SK-N-SH (cell line): ENCODE data around the gene SLC37A3. TPM values are rescaled to one million over a fixed set of nuclear protein-coding genes. Genes with fewer than 3 reads are reported as not detected.

Experiments
- CTCF ChIA-PET: fragments of 300-600, 350-600 bp; formaldehyde crosslinking; extraction: SDS; loops from one replicate; lab custom pipeline; 2021; lab: Yijun Ruan, JAX
- POLR2A ChIA-PET: fragments of 350-600 bp; sonication (Branson Sonifier 250); formaldehyde crosslinking; extraction: SDS; loops from one replicate; lab custom pipeline; 2020; ENCODE audit warnings: antibody characterized with exemption, inconsistent platforms; lab: Yijun Ruan, JAX
- DNase-seq: peaks from one replicate; pipeline ENCODE4 v3.0.0; 2012
- H2AFZ ChIP-seq: fragments of 200-600 bp; sonication (generic); 2 replicates; pipeline ENCODE4 v1.8.1; 2016; ENCODE audit warnings: antibody characterized with exemption, mild to moderate bottlenecking, low read depth
- H3F3A ChIP-seq: fragments of 200-600 bp; sonication (generic); replicated peaks from 2 replicates; pipeline ENCODE3; 2016; ENCODE audit warnings: antibody characterized with exemption, mild to moderate bottlenecking; ENCODE audit not compliant: insufficient read depth
- H3K27ac ChIP-seq, 2 experiments: fragments of 200-500 bp in 1 of 2; fragments of 200-600 bp in 1 of 2; sonication (Bioruptor generic) in 1 of 2; sonication (generic), shearing (Covaris generic) in 1 of 2; 2 replicates each; pipeline versions ENCODE4 v1.5.1 to v1.6.1; 2014 to 2016; ENCODE audit warnings: low read depth in 2 of 2, inconsistent platforms in 1 of 2, low read length in 1 of 2, mild to moderate bottlenecking in 1 of 2, mixed read lengths in 1 of 2
- H3K27me3 ChIP-seq: fragments of 200-600 bp; sonication (generic), shearing (Covaris generic); 2 replicates; pipeline ENCODE4 v1.6.1; 2016; ENCODE audit warnings: mixed run types; ENCODE audit not compliant: insufficient read depth
- H3K36me3 ChIP-seq, 2 experiments: fragments of 200-500 bp in 1 of 2; fragments of 200-600 bp in 1 of 2; sonication (Bioruptor generic) in 1 of 2; sonication (generic) in 1 of 2; replicated peaks in 1 of 2; 2 replicates each; pipeline versions ENCODE3 to v1.5.1; 2014 to 2016; ENCODE audit warnings: low read length in 1 of 2, mild to moderate bottlenecking in 1 of 2; ENCODE audit not compliant: insufficient read depth in 2 of 2, control insufficient read depth in 1 of 2
- H3K4me1 ChIP-seq, 2 experiments: fragments of 200-500 bp in 1 of 2; fragments of 200-600 bp in 1 of 2; sonication (Bioruptor generic) in 1 of 2; sonication (generic), shearing (Covaris generic) in 1 of 2; 2 replicates each; pipeline versions ENCODE4 v1.5.1 to v1.6.1; 2014 to 2016; ENCODE audit warnings: low read depth in 1 of 2, low read length in 1 of 2, mixed run types in 1 of 2; ENCODE audit not compliant: insufficient read depth in 2 of 2, control insufficient read depth in 1 of 2
- H3K4me2 ChIP-seq: fragments of 200-600 bp; sonication (generic), shearing (Covaris generic); 2 replicates; pipeline ENCODE4 v1.6.1; 2017; ENCODE audit warnings: mixed run types
- H3K4me3 ChIP-seq, 2 experiments: fragments of 200-500 bp in 1 of 2; fragments of 200-600 bp in 1 of 2; sonication (Bioruptor generic) in 1 of 2; sonication (generic), shearing (Covaris generic) in 1 of 2; 2 replicates each; pipeline versions ENCODE4 v1.5.1 to v1.8.1; 2014 to 2016; ENCODE audit warnings: low read depth in 2 of 2, inconsistent platforms in 1 of 2, low read length in 1 of 2, mild to moderate bottlenecking in 1 of 2, mixed read lengths in 1 of 2, moderate library complexity in 1 of 2
- H3K79me2 ChIP-seq: fragments of 200-600 bp; sonication (generic); 2 replicates; pipeline ENCODE4 v1.8.1; 2017; ENCODE audit warnings: mild to moderate bottlenecking; ENCODE audit not compliant: insufficient read depth
- H3K9ac ChIP-seq: fragments of 200-600 bp; sonication (generic); 2 replicates; pipeline ENCODE4 v1.6.1; 2017; ENCODE audit warnings: mixed run types
- H3K9me2 ChIP-seq: fragments of 200-600 bp; sonication (generic); 2 replicates; pipeline ENCODE4 v1.6.1; 2017; ENCODE audit warnings: mixed run types
- H3K9me3 ChIP-seq: fragments of 200-600 bp; sonication (generic); 2 replicates; pipeline ENCODE4 v1.6.1; 2017; ENCODE audit warnings: mixed run types, mild to moderate bottlenecking, moderate library complexity
- H4K20me1 ChIP-seq: fragments of 200-600 bp; sonication (generic); 2 replicates; pipeline ENCODE4 v1.6.1; 2017; ENCODE audit warnings: mild to moderate bottlenecking, mixed run types; ENCODE audit not compliant: insufficient read depth
- CHD2 ChIP-seq: fragments of 150-350 bp; IDR thresholded peaks from 2 replicates; pipeline ENCODE4 v1.6.1; 2018; ENCODE audit warnings: low read length; ENCODE audit not compliant: partially characterized antibody
- ELF1 ChIP-seq: IDR thresholded peaks from 2 replicates; pipeline ENCODE4 v1.4.0; 2012
- EZH2phosphoT487 ChIP-seq: fragments of 200-600 bp; sonication (generic); IDR thresholded peaks from 2 replicates; pipeline ENCODE4 v1.6.1; 2017; ENCODE audit warnings: low read depth, mixed run types, mild to moderate bottlenecking, antibody characterized with exemption, moderate library complexity, borderline replicate concordance
- IRF3 ChIP-seq: fragments of 150-350 bp; IDR thresholded peaks from 2 replicates; pipeline ENCODE4 v1.6.1; 2016; ENCODE audit warnings: mild to moderate bottlenecking, low read depth, low read length
- MXI1 ChIP-seq: IDR thresholded peaks from 2 replicates; pipeline ENCODE4 v1.6.1; 2012; ENCODE audit warnings: mild to moderate bottlenecking, low read depth, low read length, improper control_type of control experiment
- POLR2AphosphoS5 ChIP-seq: IDR thresholded peaks from 2 replicates; pipeline ENCODE4 v1.6.1; 2012; ENCODE audit warnings: low read depth, low read length
- SIN3A ChIP-seq: IDR thresholded peaks from 2 replicates; pipeline ENCODE4 v1.6.1; 2012; ENCODE audit warnings: low read depth, mild to moderate bottlenecking, low read length, moderate library complexity, borderline replicate concordance
- SMC3 ChIP-seq: IDR thresholded peaks from 2 replicates; pipeline ENCODE4 v1.6.1; 2012; ENCODE audit warnings: low read depth, low read length, improper control_type of control experiment
- USF2 ChIP-seq: fragments of 150-350 bp; IDR thresholded peaks from 2 replicates; pipeline ENCODE4 v1.6.1; 2017; ENCODE audit warnings: antibody characterized with exemption, low read length, low read depth, borderline replicate concordance
- WGBS: methylation state at CpG from one replicate; pipeline ENCODE4 v1.1.6; 2017; ENCODE audit warnings: low lambda C conversion rate; 5-methylcytosine and 5-hydroxymethylcytosine counted together
- polyA plus RNA-seq, 3 experiments: library from polyadenylated mRNA; depleted of rRNA; stranded (reverse); fragments of >200 nt; gene quantifications; 2 replicates each; pipeline ENCODE4 v1.2.3, GENCODE V29; 2012
- TF ChIP-seq, protein P1 (sequence below): IDR thresholded peaks from 2 replicates; pipeline ENCODE4 v1.6.1; 2012; ENCODE audit warnings: mild to moderate bottlenecking, low read depth, low read length, moderate library complexity
- TF ChIP-seq, protein P2 (sequence below): IDR thresholded peaks from 2 replicates; pipeline ENCODE4; 2012

The SLC37A3 gene
- polyA plus RNA-seq, 1 of the 3 experiments (the other 2 are of a cell fraction): 53.3 TPM

DNA sequence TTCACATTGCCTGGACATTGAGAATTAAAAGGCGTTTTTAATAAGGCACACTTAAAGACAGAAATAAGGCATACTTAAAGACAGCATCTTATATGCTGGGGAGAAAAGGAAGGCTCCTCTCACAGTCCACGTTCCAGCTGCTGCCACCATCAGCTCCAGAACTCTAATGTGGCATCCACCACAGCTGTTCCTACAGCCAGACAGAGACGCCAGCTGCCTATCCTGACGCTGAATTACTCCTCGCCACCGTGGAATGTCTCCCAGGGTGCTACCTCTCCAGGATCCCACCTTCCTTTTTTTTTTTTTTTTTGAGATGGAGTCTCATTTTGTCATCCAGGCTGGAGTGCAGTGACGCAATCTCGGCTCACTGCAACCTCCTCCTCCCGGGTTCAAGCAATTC is 30.8 kb downstream of the SLC37A3 start:
- ChIA-PET CTCF (interaction anchor here (0.6 to 1.2 kb wide), 2 partner anchors 17 to 644 kb away, joined by 3 read pairs; no protein-coding TSS in a partner anchor), POLR2A (interaction anchor here (0.7 kb wide), 2 partner anchors 9 to 326 kb away, joined by 3 to 7 read pairs; no protein-coding TSS in a partner anchor)
- H3K36me3 ChIP-seq: peaks cover 0 to 15% of the 10 kb centered on the region in 2 experiments
- no peak overlapping the region for H2AFZ ChIP-seq
- TF ChIP-seq EZH2phosphoT487: no peak
- TF ChIP-seq IRF3: no peak
- TF ChIP-seq CHD2: no peak
- TF ChIP-seq, protein P1, sequence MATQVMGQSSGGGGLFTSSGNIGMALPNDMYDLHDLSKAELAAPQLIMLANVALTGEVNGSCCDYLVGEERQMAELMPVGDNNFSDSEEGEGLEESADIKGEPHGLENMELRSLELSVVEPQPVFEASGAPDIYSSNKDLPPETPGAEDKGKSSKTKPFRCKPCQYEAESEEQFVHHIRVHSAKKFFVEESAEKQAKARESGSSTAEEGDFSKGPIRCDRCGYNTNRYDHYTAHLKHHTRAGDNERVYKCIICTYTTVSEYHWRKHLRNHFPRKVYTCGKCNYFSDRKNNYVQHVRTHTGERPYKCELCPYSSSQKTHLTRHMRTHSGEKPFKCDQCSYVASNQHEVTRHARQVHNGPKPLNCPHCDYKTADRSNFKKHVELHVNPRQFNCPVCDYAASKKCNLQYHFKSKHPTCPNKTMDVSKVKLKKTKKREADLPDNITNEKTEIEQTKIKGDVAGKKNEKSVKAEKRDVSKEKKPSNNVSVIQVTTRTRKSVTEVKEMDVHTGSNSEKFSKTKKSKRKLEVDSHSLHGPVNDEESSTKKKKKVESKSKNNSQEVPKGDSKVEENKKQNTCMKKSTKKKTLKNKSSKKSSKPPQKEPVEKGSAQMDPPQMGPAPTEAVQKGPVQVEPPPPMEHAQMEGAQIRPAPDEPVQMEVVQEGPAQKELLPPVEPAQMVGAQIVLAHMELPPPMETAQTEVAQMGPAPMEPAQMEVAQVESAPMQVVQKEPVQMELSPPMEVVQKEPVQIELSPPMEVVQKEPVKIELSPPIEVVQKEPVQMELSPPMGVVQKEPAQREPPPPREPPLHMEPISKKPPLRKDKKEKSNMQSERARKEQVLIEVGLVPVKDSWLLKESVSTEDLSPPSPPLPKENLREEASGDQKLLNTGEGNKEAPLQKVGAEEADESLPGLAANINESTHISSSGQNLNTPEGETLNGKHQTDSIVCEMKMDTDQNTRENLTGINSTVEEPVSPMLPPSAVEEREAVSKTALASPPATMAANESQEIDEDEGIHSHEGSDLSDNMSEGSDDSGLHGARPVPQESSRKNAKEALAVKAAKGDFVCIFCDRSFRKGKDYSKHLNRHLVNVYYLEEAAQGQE: no peak
- TF ChIP-seq USF2: no peak
- no peak for TF ChIP-seq SMC3
- no peak for TF ChIP-seq ELF1
- no peak for DNase-seq
- H3K79me2 ChIP-seq: no peaks in the 10 kb centered on the region
- H4K20me1 ChIP-seq: no peaks in the 10 kb centered on the region
- 93% methylated on average over 9 of the region's 9 CpGs for WGBS
- no peak overlapping the region for H3K4me3 ChIP-seq
- no peaks in the 10 kb centered on the region for H3F3A ChIP-seq
- H3K4me2 ChIP-seq: no peak overlapping the region
- H3K9me3 ChIP-seq: no peaks in the 10 kb centered on the region
- H3K4me1 ChIP-seq: peaks cover 0 to 2% of the 10 kb centered on the region in 2 experiments; a peak in 1 of 4 replicates
- H3K9me2 ChIP-seq: no peaks in the 10 kb centered on the region
- no peak overlapping the region for H3K27ac ChIP-seq
- no peak overlapping the region for H3K9ac ChIP-seq
- no peaks in the 10 kb centered on the region for H3K27me3 ChIP-seq

- CTCF ChIA-PET: interaction anchor here (1.1 to 1.2 kb wide), 2 partner anchors 29 to 189 kb away, joined by 3 to 4 read pairs; no protein-coding TSS in a partner anchor
- H3K79me2 ChIP-seq: no peaks in the 10 kb centered on the region
- no peak overlapping the region for H3K9ac ChIP-seq
- no peaks in the 10 kb centered on the region for H3K9me2 ChIP-seq
- no peak overlapping the region for H2AFZ ChIP-seq
- no peak overlapping the region for H3K4me2 ChIP-seq
- WGBS: 98% methylated on average over 3 of the region's 3 CpGs
- H3K27ac ChIP-seq: no peak overlapping the region
- no peak overlapping the region for H3K4me3 ChIP-seq
- peaks cover 0 to 2% of the 10 kb centered on the region in 2 experiments; a peak in 1 of 4 replicates for H3K4me1 ChIP-seq
- POLR2A ChIA-PET: no interaction called here
- no peaks in the 10 kb centered on the region for H3F3A ChIP-seq
- no peaks in the 10 kb centered on the region for H3K9me3 ChIP-seq
- no peak for DNase-seq
- H3K36me3 ChIP-seq: peaks cover 0 to 11% of the 10 kb centered on the region in 2 experiments
- H3K27me3 ChIP-seq: no peaks in the 10 kb centered on the region
- TF ChIP-seq, protein P2, sequence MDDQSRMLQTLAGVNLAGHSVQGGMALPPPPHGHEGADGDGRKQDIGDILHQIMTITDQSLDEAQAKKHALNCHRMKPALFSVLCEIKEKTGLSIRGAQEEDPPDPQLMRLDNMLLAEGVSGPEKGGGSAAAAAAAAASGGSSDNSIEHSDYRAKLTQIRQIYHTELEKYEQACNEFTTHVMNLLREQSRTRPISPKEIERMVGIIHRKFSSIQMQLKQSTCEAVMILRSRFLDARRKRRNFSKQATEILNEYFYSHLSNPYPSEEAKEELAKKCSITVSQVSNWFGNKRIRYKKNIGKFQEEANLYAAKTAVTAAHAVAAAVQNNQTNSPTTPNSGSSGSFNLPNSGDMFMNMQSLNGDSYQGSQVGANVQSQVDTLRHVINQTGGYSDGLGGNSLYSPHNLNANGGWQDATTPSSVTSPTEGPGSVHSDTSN: no peak
- TF ChIP-seq POLR2AphosphoS5: no peak
- TF ChIP-seq SIN3A: no peak
- TF ChIP-seq MXI1: no peak
- TF ChIP-seq, all 33 proteins: peak for 0
- no peaks in the 10 kb centered on the region for H4K20me1 ChIP-seq
Observed at GRCh38 chr7:140364819-140365218, 33.5 kb downstream of the SLC37A3 start.
